CD14-positive monocyte (primary cell): ENCODE measurements around the gene IFIT1. TPM values are rescaled to one million over a fixed set of nuclear protein-coding genes. Genes with fewer than 3 reads are reported as not detected.
A peak's percentile ranks its signal among the peaks of the same experiment; 100 is the strongest.

ENCODE experiments used
- DNase-seq, 3 donors: peaks; one replicate each; pipeline ENCODE4 v3.0.0-alpha.2; 2011 to 2022
- H2AFZ ChIP-seq: 2 replicates; pipeline ENCODE4 v1.6.0; 2012; ENCODE audit warnings: mild to moderate bottlenecking, low read depth, low read length, inconsistent platforms; ENCODE audit not compliant: insufficient read depth, poor library complexity, severe bottlenecking
- H3K27ac ChIP-seq, 2 donors: 1 replicate in 1 of 2; 2 replicates in 1 of 2; pipeline ENCODE4 v1.5.1; 2012 to 2013; ENCODE audit warnings: low read length in 2 of 2, control low read depth in 1 of 2, inconsistent platforms in 1 of 2, low read depth in 1 of 2, mild to moderate bottlenecking in 1 of 2
- H3K27me3 ChIP-seq, 2 donors: one replicate each; pipeline versions ENCODE4 v1.6.0 to v1.6.1; 2011 to 2013; ENCODE audit warnings: low read length in 2 of 2; ENCODE audit not compliant: control insufficient read depth in 2 of 2, insufficient read depth in 2 of 2
- H3K36me3 ChIP-seq, 2 donors: replicated peaks in 1 of 2; 1 replicate in 1 of 2; 2 replicates in 1 of 2; pipeline versions ENCODE4 v1.5.1 to v1.6.1; 2012 to 2013; ENCODE audit warnings: low read length in 2 of 2, control low read depth in 1 of 2, inconsistent platforms in 1 of 2, mild to moderate bottlenecking in 1 of 2; ENCODE audit not compliant: insufficient read depth in 2 of 2, control insufficient read depth in 1 of 2
- H3K4me1 ChIP-seq, 2 donors: 1 replicate in 1 of 2; 2 replicates in 1 of 2; pipeline versions ENCODE4 v1.5.1 to v1.6.1; 2012 to 2013; ENCODE audit warnings: low read length in 2 of 2, control low read depth in 1 of 2, inconsistent platforms in 1 of 2, mild to moderate bottlenecking in 1 of 2, moderate library complexity in 1 of 2; ENCODE audit not compliant: insufficient read depth in 2 of 2, control insufficient read depth in 1 of 2
- H3K4me2 ChIP-seq: replicated peaks from 2 replicates; pipeline ENCODE3; 2012; ENCODE audit warnings: low read length, moderate library complexity, mild to moderate bottlenecking; ENCODE audit not compliant: poor library complexity, severe bottlenecking; ENCODE audit errors: extremely low read depth
- H3K4me3 ChIP-seq, 3 experiments: fragments of 200-600 bp in 1 of 3; sonication (generic) in 1 of 3; replicated peaks in 1 of 3; 1 replicate in 2 of 3; 2 replicates in 1 of 3; pipeline ENCODE4 v1.5.1; 2011 to 2013; ENCODE audit warnings: low read length in 3 of 3, mild to moderate bottlenecking in 3 of 3, control low read depth in 2 of 3, low read depth in 2 of 3, inconsistent platforms in 1 of 3, moderate library complexity in 1 of 3
- H3K79me2 ChIP-seq: 2 replicates; pipeline ENCODE4 v1.6.0; 2012; ENCODE audit warnings: mild to moderate bottlenecking, control low read depth, inconsistent platforms, low read length, moderate library complexity; ENCODE audit not compliant: insufficient read depth
- H3K9ac ChIP-seq: 2 replicates; pipeline ENCODE4 v1.6.0; 2017; ENCODE audit warnings: low read length, mild to moderate bottlenecking; ENCODE audit not compliant: insufficient read depth, poor library complexity, severe bottlenecking
- H3K9me3 ChIP-seq, 2 donors: replicated peaks in 1 of 2; 1 replicate in 1 of 2; 2 replicates in 1 of 2; pipeline versions ENCODE4 v1.5.1 to v1.6.1; 2012 to 2013; ENCODE audit warnings: low read length in 2 of 2, control low read depth in 1 of 2; ENCODE audit not compliant: control insufficient read depth in 1 of 2, insufficient read depth in 1 of 2
- H4K20me1 ChIP-seq: 2 replicates; pipeline ENCODE4 v1.6.0; 2012; ENCODE audit warnings: mild to moderate bottlenecking, low read length, control low read depth, moderate library complexity; ENCODE audit not compliant: insufficient read depth
- H3K27ac Mint-ChIP-seq, 7 donors: one replicate each; pipeline ENCODE4 v1.8.0; 2020; ENCODE audit warnings: mild to moderate bottlenecking in 7 of 7, mixed read lengths in 7 of 7, moderate library complexity in 6 of 7, inconsistent platforms in 2 of 7
- H3K27me3 Mint-ChIP-seq, 3 donors: one replicate each; pipeline ENCODE4 v1.8.0; 2021 to 2022; ENCODE audit warnings: low read depth in 3 of 3, mild to moderate bottlenecking in 3 of 3, mixed read lengths in 3 of 3, moderate library complexity in 3 of 3, inconsistent platforms in 1 of 3
- H3K36me3 Mint-ChIP-seq, 2 donors: one replicate each; pipeline ENCODE4 v1.8.0; 2020; ENCODE audit warnings: mixed read lengths in 2 of 2, inconsistent platforms in 1 of 2, mild to moderate bottlenecking in 1 of 2
- H3K4me1 Mint-ChIP-seq: one replicate; pipeline ENCODE4 v1.8.0; 2020; ENCODE audit warnings: mild to moderate bottlenecking, mixed read lengths
- H3K4me3 Mint-ChIP-seq, 2 donors: one replicate each; pipeline ENCODE4 v1.8.0; 2020; ENCODE audit warnings: mild to moderate bottlenecking in 2 of 2, mixed read lengths in 2 of 2, moderate library complexity in 1 of 2
- H3K9me3 Mint-ChIP-seq, 7 donors: one replicate each; pipeline ENCODE4 v1.8.0; 2020 to 2022; ENCODE audit warnings: mixed read lengths in 7 of 7, mild to moderate bottlenecking in 6 of 7, moderate library complexity in 6 of 7, inconsistent platforms in 2 of 7
- WGBS: methylation state at CpG from one replicate; pipeline ENCODE4 v1.1.5; 2013; ENCODE audit warnings: missing lambda C conversion rate; ENCODE audit not compliant: insufficient coverage; 5-methylcytosine and 5-hydroxymethylcytosine counted together
- intact Hi-C, 2 donors: fragments of 100-400 bp; cut with micrococcal nuclease; formaldehyde crosslinking; loops; one replicate each; pipeline versions ENCODE4 v1.15.0 to v1.15.1; 2023
- polyA plus RNA-seq, 3 donors: library from polyadenylated mRNA; depleted of rRNA in 1 of 3; unstranded in 2 of 3; stranded (reverse) in 1 of 3; fragments of 300-500 nt in 2 of 3; fragments of >200 nt in 1 of 3; fragmentation: Illumina TruSeq in 2 of 3; gene quantifications; 1 replicate in 2 of 3; 2 replicates in 1 of 3; pipeline ENCODE4 v1.2.3, GENCODE V29; 2012 to 2021
- TF ChIP-seq, protein P1 (sequence below): fragments of 200-600 bp; IDR thresholded peaks from one replicate; pipeline ENCODE4 v1.8.0; 2022; ENCODE audit warnings: antibody characterized with exemption, mild to moderate bottlenecking

Gene IFIT1
- polyA plus RNA-seq, 3 donors: 4.8 to 17.1 (median 12.1) TPM

DNA sequence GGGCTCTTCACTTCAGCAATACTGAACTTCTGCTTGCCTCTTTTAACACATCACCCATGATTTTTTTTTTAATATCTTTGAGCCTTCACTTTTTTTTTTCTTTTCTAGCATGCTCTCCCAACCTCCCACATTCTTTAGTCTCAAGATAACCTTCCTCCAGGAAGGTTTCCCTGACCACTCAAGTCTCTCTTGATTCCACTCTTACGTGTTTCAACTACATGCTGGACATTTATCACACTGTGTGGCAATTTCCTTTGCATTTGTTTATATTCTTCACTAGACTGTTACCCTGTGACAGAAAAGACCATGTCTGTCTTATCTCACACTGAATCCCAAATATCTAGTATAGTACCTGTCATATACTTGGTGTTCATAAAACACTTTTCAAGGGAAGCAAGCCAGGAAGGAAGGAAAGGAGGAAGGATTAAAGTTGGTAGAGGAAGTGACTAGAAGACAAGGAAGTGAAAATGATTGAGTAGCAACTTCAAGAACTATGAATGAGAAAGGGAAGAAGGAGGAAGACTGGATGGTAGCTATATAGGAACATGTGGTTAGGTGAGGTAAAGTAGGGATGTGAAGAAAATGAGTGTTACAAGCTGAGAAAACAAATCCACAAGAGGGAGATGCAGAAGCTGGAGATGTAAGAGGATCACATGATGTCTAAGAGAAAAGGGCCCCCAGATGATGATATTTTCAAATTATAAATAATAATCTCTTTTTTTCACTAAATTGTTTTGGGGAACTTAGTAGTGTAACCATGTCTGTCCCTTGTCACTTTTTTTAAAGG is 62.3 kb downstream of the IFIT1 start:
- no peak overlapping the region for H3K27ac ChIP-seq
- TF ChIP-seq, protein P1, sequence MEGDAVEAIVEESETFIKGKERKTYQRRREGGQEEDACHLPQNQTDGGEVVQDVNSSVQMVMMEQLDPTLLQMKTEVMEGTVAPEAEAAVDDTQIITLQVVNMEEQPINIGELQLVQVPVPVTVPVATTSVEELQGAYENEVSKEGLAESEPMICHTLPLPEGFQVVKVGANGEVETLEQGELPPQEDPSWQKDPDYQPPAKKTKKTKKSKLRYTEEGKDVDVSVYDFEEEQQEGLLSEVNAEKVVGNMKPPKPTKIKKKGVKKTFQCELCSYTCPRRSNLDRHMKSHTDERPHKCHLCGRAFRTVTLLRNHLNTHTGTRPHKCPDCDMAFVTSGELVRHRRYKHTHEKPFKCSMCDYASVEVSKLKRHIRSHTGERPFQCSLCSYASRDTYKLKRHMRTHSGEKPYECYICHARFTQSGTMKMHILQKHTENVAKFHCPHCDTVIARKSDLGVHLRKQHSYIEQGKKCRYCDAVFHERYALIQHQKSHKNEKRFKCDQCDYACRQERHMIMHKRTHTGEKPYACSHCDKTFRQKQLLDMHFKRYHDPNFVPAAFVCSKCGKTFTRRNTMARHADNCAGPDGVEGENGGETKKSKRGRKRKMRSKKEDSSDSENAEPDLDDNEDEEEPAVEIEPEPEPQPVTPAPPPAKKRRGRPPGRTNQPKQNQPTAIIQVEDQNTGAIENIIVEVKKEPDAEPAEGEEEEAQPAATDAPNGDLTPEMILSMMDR: no peak
- no peaks in the 10 kb centered on the region for H3K36me3 ChIP-seq
- Mint-ChIP-seq H3K27me3 (peaks cover 0 to 3% (median 1%) of the 10 kb centered on the region in 3 donors), H3K9me3 (peaks cover 0 to 1% (median 0%) of the 10 kb centered on the region in 7 donors), H3K4me3 (no peak overlapping the region), H3K4me1 (peaks cover 12% of the 10 kb centered on the region), H3K36me3 (no peaks in the 10 kb centered on the region), H3K27ac (peak overlapping the region in 1 of 7 donors; percentile 46)
- H4K20me1 ChIP-seq: no peaks in the 10 kb centered on the region
- no peaks in the 10 kb centered on the region for H3K79me2 ChIP-seq
- H3K4me1 ChIP-seq: peaks cover 5 to 8% of the 10 kb centered on the region in 2 donors
- WGBS: 0% methylated on average over 1 of the region's 1 CpG
- no peak overlapping the region for H2AFZ ChIP-seq
- H3K4me2 ChIP-seq: no peak overlapping the region
- H3K4me3 ChIP-seq: no peak overlapping the region
- DNase-seq: no peak
- H3K9ac ChIP-seq: no peak overlapping the region
- H3K9me3 ChIP-seq: no peaks in the 10 kb centered on the region
- intact Hi-C loops: no loop called here
- no peaks in the 10 kb centered on the region for H3K27me3 ChIP-seq

Other genes with a start within 250 kb of the IFIT1 start
- 1 to 10 TPM in 1 of 3 donors, under 1 TPM in 1, not detected in 1; 0.09 to 1.2 TPM for gene CH25H, start 185.3 kb upstream of the IFIT1 start, polyA plus RNA-seq
- 100 to 1,000 TPM in 2 of 3 donors, 10 to 100 TPM in 1; 37.4 to 353 (median 289) TPM for gene LIPA, start 140.8 kb upstream of the IFIT1 start, polyA plus RNA-seq
- gene IFIT2, start 90.6 kb upstream of the IFIT1 start, polyA plus RNA-seq: 10 to 100 TPM in 2 of 3 donors, 1 to 10 TPM in 1; 9.7 to 25.2 (median 15.5) TPM
- gene IFIT3, start 64.6 kb upstream of the IFIT1 start, polyA plus RNA-seq: 10 to 100 TPM; 13.8 to 38.0 (median 26.4) TPM
- gene IFIT1B, start 14.6 kb upstream of the IFIT1 start, polyA plus RNA-seq: not detected
- 1 to 10 TPM; 2.4 to 8.0 (median 5.8) TPM for gene IFIT5, start 21.9 kb downstream of the IFIT1 start, polyA plus RNA-seq
- gene SLC16A12, start 143.0 kb downstream of the IFIT1 start, polyA plus RNA-seq: under 1 TPM in 1 of 3 donors, not detected in 2; 0.04 TPM